H7 (cell line): ENCODE data around the gene KCNQ4. TPM values are rescaled to one million over a fixed set of nuclear protein-coding genes. Genes with fewer than 3 reads are reported as not detected.

Experiments
- DNase-seq: peaks from one replicate; pipeline ENCODE4 v3.0.0; 2012
- H3K27me3 ChIP-seq: 2 replicates; pipeline ENCODE4 v1.6.0; 2011; ENCODE audit warnings: mild to moderate bottlenecking, low read length; ENCODE audit not compliant: control insufficient read depth, insufficient read depth
- H3K36me3 ChIP-seq: replicated peaks from 2 replicates; pipeline ENCODE4 v1.5.1; 2011; ENCODE audit warnings: low read length; ENCODE audit not compliant: control insufficient read depth, insufficient read depth
- H3K4me3 ChIP-seq: 2 replicates; pipeline ENCODE4 v1.5.1; 2011; ENCODE audit warnings: low read depth, mild to moderate bottlenecking, control low read depth, low read length, moderate library complexity; ENCODE audit not compliant: insufficient read depth
- total RNA-seq: library from RNA; depleted of rRNA; stranded (reverse); fragments of >200 nt; shearing (Covaris generic); gene quantifications from 2 replicates; pipeline ENCODE4 v1.2.3, GENCODE V29; 2014

KCNQ4 gene
- total RNA-seq, 1 experiment from 2014 or later, result 2.7 TPM

DNA sequence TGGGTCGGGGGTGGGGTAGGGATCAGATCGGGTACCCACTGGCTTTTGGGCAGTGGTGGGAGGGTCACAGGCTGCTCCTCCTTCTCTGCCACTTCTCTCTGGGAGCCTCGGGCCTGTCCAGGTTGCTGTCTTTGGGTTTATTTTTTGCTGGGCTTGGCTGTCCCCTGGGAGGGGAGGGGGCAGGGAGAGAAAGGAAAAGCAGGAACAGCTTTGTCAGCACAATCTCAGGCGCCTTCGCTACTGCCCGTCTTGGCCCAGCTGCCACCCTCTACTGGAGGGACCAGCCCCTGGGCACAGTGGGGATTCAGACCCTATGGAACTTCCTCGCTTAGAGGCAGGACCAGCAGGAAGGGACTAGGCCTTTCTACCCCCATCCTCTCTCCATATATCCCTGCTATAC is 8.4 kb downstream of the KCNQ4 start:
- Histone ChIP-seq H3K36me3 (no peaks in the 10 kb centered on the region), H3K27me3 (no peaks in the 10 kb centered on the region; the same call in 1 of the 2 replicates), H3K4me3 (no peak overlapping the region)
- DNase-seq, result no peak

DNA sequence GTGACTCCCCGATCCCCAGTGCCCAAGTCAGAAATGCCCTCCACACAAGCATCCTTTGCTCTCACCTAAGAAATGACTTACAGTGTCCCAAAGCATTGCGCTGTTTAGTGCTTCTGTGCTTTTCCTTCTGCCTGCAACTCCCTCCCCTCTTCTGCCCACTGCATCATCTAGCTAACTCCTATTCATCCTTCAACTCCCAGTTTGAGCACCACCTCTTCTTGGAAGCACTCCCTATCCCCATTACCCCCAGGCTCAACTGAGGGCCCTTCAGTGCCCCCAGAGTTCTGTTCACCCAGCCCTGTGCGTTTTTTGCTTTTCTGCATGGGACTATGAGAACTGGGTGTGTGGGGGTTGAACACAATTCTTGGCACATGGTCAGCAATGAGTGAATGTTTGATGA is 10.0 kb downstream of the KCNQ4 start:
- H3K4me3 ChIP-seq, result no peak overlapping the region

DNA sequence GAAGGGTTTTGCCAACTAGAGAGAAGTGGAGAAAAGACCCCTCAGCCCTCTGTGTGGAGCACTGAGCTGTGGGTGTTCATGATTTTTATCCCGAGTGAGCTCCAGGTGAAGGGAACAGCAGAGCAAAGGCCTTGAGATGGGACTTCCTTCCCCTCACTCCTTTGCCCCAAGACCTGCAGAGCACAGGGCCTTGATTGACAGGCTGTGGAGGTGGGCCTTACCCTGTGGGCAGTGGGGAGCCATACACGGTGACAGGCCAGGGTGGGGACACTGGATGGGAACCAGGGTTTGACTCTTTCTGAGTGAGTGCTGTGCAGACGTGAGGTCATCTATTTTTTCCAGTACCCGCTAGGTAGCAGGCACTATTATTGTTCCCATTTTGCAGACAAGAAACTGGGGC is 10.5 kb downstream of the KCNQ4 start:
- Histone ChIP-seq H3K4me3 (no peak overlapping the region), H3K27me3 (no peaks in the 10 kb centered on the region; the same call in 1 of the 2 replicates)
- no peak for DNase-seq

More for the DNA sequence above, 10.0 kb downstream of the KCNQ4 start:
- Histone ChIP-seq H3K36me3 (no peaks in the 10 kb centered on the region), H3K27me3 (no peaks in the 10 kb centered on the region; the same call in 1 of the 2 replicates)
- no peak for DNase-seq

DNA sequence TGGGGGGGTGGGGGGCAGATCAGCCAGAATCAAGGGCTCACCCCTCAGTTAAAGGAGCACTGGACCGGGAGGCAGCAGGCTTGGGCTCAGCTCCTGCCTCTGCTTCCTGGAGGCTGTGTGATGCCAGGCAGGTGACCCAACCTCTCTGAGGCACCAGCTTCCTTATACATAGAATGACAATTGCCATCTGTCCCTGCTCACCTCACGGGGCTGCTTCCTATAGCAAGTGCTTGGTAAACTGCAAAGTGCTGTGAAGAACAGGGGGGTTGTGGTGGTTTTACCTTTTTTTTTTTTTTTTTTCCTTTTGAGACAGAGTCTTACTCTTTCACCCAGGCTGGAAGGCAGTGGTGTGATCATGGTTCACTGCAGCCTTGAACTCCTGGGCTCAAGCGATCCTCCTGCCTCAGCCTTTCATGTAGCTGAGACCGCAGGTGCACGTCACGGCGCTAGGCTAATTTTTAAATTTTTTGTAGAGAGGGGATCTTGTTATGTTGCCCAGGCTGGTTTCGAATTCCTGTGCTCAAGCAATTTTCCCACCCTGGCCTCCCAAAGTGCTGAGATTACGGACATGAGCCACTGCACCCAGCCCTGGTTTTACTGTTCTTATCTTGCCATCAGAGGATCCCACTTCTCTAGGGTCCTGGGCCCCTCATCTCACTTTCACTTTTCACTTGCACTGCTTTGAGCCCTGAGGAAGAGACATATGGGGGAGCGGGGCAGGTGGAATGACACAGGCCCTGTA is 11.6 kb downstream of the KCNQ4 start:
- Histone ChIP-seq H3K4me3 (no peak overlapping the region), H3K27me3 (no peaks in the 10 kb centered on the region; the same call in 1 of the 2 replicates), H3K36me3 (no peaks in the 10 kb centered on the region)
- DNase-seq, result no peak

More for the DNA sequence above, 10.5 kb downstream of the KCNQ4 start:
- H3K36me3 ChIP-seq, result no peaks in the 10 kb centered on the region

- H3K36me3 ChIP-seq, result no peaks in the 10 kb centered on the region
- no peak overlapping the region for H3K4me3 ChIP-seq
- peaks cover 1% of the 10 kb centered on the region; the same call in 1 of the 2 replicates for H3K27me3 ChIP-seq
- DNase-seq, result no peak
Observed at GRCh38 chr1:40795811-40796586, 12.4 kb downstream of the KCNQ4 start.

- peaks cover 8% of the 10 kb centered on the region; the same call in 1 of the 2 replicates for H3K27me3 ChIP-seq
- no peak for DNase-seq
- H3K4me3 ChIP-seq, result no peak overlapping the region
- no peaks in the 10 kb centered on the region for H3K36me3 ChIP-seq
Observed at GRCh38 chr1:40796939-40797667, 13.5 kb downstream of the KCNQ4 start.

GRCh38 chr1:40797668-40798010 is 14.1 kb downstream of the KCNQ4 start:
- DNase-seq, result no peak
- peaks cover 8% of the 10 kb centered on the region; the same call in 1 of the 2 replicates for H3K27me3 ChIP-seq
- H3K36me3 ChIP-seq, result no peaks in the 10 kb centered on the region
- H3K4me3 ChIP-seq, result no peak overlapping the region

GRCh38 chr1:40798366-40799281 is 15.0 kb downstream of the KCNQ4 start:
- Histone ChIP-seq H3K27me3 (peaks cover 8% of the 10 kb centered on the region; the same call in 1 of the 2 replicates), H3K36me3 (no peaks in the 10 kb centered on the region), H3K4me3 (no peak overlapping the region)
- DNase-seq, result no peak

- Histone ChIP-seq H3K27me3 (peaks cover 8% of the 10 kb centered on the region; the same call in 1 of the 2 replicates), H3K4me3 (no peak overlapping the region), H3K36me3 (no peaks in the 10 kb centered on the region)
- no peak for DNase-seq
Observed at GRCh38 chr1:40799351-40799867, 15.8 kb downstream of the KCNQ4 start.

- H3K36me3 ChIP-seq, result no peaks in the 10 kb centered on the region
- H3K4me3 ChIP-seq, result peak overlapping the region; percentile 28; the same call in 1 of the 2 replicates
- no peak for DNase-seq
- peaks cover 8% of the 10 kb centered on the region; the same call in 1 of the 2 replicates for H3K27me3 ChIP-seq
Observed at GRCh38 chr1:40801742-40802077, 18.1 kb downstream of the KCNQ4 start.

DNA sequence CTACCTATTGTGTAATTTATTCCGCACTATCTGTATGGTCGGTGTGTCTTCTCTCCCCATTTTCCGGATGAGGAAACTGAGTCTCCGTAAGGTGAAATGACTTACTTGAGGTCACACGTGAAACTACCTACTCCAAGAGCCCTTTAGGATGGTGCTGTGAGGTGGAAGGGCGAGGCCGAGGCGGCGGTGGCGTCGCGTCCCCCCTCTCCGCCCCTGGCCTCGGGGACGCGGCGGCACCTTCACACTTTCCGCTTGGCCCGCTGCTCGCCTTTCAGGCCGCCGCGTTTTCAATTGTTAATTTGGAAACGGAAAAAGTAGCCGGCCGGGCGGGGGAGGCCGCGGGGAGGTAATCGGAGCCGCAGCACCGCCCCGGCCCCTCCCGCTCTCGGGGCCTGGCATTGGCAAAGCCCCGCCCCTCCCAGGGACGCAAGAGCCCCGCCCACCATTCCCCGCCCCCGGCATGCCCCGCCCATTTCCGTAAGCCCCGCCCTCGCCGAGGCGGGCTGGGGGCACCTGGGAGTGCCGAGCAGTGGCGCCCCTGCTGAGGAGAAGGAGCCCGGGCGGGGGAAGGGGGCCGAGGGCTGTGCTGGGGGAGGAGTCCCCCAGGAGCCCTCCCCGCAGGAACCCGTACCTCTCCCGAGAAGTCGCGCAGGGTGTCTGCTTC is 18.6 kb downstream of the KCNQ4 start:
- H3K36me3 ChIP-seq, result no peaks in the 10 kb centered on the region
- peak overlapping the region; percentile 41 for H3K4me3 ChIP-seq
- DNase-seq, result peak; percentile 100
- H3K27me3 ChIP-seq, result peaks cover 8% of the 10 kb centered on the region; the same call in 1 of the 2 replicates

GRCh38 chr1:40802742-40803113 is 19.1 kb downstream of the KCNQ4 start:
- Histone ChIP-seq H3K4me3 (peak overlapping the region; percentile 41), H3K36me3 (no peaks in the 10 kb centered on the region), H3K27me3 (peaks cover 8% of the 10 kb centered on the region; the same call in 1 of the 2 replicates)
- DNase-seq, result no peak

DNA sequence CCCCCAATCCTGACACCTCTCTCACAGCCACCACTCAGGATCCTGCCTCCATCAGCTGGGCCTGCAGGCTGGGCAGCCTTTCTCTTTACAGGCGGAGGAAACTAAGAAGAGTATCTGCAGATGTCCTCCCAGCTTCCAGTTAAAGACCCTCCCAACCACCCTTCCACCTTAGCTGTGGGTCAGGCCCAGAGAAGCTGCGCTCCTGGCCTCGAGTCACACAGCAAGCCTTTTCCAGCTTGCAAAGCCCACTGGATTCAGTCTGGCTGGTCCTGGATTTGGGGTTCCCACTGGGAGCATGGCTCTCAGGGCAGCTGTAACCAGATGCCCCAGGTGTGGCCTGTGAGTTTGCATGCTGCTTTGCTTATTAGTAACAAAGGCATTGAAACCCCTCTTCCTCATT is 19.9 kb downstream of the KCNQ4 start:
- peaks cover 8% of the 10 kb centered on the region; the same call in 1 of the 2 replicates for H3K27me3 ChIP-seq
- H3K36me3 ChIP-seq, result no peaks in the 10 kb centered on the region
- H3K4me3 ChIP-seq, result no peak overlapping the region
- no peak for DNase-seq
